PFSK-1 (cell line): Measurements from ENCODE around the gene ZRANB1.

Source experiments
- TAF1 ChIP-seq: IDR thresholded peaks from 2 replicates; pipeline ENCODE4 v1.6.1; 2012; ENCODE audit warnings: low read length, control low read depth, borderline replicate concordance; ENCODE audit not compliant: insufficient read depth
- TF ChIP-seq, protein P1 (sequence below), 2 experiments: IDR thresholded peaks; 2 replicates each; pipeline versions ENCODE4 v1.6.1 to v1.8.0; 2011 to 2012; ENCODE audit warnings: low read depth in 2 of 2, low read length in 2 of 2, control low read depth in 1 of 2, inconsistent platforms in 1 of 2, mild to moderate bottlenecking in 1 of 2, moderate library complexity in 1 of 2; ENCODE audit not compliant: insufficient read depth in 1 of 2

DNA sequence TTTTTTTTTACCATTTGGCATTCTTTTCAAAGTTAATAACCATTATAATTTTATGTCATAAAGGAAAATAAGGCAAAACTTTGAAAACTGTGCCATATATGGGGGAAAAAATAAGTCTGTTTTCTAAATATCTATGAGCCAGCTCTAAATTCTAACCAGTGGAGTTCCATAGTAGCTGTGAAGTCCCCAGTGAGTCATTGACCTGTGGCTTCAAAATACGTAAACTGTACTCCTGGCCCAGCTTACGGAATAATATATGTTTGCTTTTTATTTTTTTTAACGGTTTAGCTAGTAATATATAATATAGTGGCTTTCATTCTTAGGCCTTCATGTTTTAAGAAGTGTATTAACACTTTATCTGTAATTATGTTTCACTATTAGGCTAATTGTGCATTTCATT lies 20.5 kb downstream of the ZRANB1 start:
- TF ChIP-seq TAF1 = no peak
- TF ChIP-seq, protein P1, sequence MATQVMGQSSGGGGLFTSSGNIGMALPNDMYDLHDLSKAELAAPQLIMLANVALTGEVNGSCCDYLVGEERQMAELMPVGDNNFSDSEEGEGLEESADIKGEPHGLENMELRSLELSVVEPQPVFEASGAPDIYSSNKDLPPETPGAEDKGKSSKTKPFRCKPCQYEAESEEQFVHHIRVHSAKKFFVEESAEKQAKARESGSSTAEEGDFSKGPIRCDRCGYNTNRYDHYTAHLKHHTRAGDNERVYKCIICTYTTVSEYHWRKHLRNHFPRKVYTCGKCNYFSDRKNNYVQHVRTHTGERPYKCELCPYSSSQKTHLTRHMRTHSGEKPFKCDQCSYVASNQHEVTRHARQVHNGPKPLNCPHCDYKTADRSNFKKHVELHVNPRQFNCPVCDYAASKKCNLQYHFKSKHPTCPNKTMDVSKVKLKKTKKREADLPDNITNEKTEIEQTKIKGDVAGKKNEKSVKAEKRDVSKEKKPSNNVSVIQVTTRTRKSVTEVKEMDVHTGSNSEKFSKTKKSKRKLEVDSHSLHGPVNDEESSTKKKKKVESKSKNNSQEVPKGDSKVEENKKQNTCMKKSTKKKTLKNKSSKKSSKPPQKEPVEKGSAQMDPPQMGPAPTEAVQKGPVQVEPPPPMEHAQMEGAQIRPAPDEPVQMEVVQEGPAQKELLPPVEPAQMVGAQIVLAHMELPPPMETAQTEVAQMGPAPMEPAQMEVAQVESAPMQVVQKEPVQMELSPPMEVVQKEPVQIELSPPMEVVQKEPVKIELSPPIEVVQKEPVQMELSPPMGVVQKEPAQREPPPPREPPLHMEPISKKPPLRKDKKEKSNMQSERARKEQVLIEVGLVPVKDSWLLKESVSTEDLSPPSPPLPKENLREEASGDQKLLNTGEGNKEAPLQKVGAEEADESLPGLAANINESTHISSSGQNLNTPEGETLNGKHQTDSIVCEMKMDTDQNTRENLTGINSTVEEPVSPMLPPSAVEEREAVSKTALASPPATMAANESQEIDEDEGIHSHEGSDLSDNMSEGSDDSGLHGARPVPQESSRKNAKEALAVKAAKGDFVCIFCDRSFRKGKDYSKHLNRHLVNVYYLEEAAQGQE (IDR thresholded peaks at IDR 0.05; ENCODE audit: insufficient read depth in 1 of 2, low read depth in 2 of 2, low read length in 2 of 2) = no peak
